GM18873 (cell line): ENCODE measurements around the gene IFNAR2.
"Not testable (repeated sequence)": the region's sequence is repeated elsewhere in the genome, so short reads cannot be mapped to it uniquely, and the experiment has no call there.

ENCODE experiments used
- ATAC-seq: cut with Tn5 transposase; IDR thresholded peaks from one replicate; pipeline ENCODE4 v1.9.1; 2021; ENCODE audit warnings: mild to moderate bottlenecking, moderate library complexity, moderate number of reproducible peaks; ENCODE audit not compliant: unreplicated experiment, low FRiP score

The IFNAR2 gene

DNA sequence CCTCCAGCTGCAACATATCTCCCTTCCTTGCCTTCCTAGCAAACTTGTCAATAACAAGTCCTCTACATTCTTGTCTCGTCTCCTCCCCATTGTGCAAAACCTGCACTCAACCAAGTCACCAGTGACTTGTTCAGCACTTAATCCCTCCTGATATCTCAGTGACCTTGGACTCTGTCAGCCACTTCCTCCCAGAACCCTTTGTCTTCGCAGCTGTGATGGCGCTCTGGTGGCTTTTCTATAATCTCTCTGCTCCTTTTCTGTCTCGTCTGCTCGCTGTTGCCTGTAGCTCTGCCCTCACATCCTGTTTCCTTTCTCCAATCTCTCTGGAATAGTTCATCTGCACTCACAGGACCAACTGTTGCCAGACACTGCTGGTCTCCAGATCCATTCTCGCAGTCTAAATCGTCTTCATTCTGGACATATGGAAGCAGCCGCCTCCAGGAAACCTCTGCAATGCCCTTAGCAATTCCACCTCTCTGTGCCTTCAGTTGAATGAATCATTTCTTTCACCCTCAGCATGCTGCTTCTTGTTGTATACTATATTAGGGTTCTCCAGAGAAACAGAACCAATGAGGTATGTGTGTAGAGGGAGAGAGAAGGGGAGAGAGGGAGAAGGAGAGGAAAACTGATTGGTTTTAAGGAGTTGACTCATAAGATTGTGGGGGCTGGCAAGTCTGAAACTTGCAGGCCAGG is 17.4 kb upstream of the IFNAR2 start:
- no peak for ATAC-seq

DNA sequence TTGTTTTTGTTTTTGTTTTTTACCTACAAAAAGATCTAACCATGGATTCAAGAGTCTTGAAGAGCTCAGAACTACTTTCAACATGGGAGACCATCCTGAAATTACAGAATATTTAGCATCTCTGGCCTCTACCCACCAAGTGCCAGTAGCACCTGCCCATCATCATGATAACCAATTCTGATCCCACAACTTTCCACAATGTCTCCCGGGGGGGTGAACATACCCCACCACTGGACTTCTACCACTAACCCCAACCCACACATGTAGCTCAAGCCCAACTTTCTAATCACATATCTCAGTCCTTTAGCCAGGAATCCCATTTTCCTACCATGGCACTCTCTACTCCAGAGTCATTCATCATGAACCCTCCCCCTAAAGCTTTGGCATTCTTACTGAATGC is 15.7 kb upstream of the IFNAR2 start:
- ATAC-seq: no peak

GRCh38 chr21:33217138-33217520 is 12.6 kb upstream of the IFNAR2 start:
- ATAC-seq: no peak

DNA sequence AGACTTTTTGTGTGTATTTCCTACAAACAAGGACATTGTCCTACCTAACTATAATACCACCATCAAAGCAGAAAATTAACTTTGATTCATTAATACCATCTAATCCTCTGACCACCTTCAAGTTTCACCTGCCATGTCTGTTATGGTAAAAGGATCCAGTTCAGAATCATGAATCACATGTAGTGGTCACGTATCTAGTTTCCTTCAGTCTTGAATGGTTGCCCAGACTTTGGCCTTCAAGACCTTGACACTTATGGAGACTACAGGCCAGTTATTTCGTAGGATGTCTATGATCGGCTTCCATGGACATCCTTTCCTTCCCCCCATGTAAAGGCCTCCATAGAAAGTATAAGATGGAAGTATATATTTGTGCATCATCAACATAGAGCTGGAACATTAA is 10.4 kb upstream of the IFNAR2 start:
- no peak for ATAC-seq

DNA sequence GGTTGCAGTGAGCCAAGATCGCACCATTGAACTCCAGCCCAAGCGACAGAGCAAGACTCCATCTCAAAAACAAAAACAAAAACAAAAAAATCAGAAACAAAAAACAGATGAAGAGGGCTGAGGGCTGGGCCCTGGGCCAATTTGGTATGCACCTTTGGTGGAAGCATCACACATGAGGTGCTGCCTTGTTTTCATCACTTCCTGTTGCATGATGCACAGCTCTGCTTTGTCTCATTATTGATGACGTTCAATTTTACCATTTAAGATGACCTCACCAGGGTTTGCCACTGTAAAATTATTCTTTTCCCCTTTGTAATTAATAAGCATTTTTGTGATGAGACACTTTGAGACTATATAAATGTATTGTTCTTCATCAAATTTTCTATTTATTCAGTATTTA is 9.8 kb upstream of the IFNAR2 start:
- no peak for ATAC-seq

DNA sequence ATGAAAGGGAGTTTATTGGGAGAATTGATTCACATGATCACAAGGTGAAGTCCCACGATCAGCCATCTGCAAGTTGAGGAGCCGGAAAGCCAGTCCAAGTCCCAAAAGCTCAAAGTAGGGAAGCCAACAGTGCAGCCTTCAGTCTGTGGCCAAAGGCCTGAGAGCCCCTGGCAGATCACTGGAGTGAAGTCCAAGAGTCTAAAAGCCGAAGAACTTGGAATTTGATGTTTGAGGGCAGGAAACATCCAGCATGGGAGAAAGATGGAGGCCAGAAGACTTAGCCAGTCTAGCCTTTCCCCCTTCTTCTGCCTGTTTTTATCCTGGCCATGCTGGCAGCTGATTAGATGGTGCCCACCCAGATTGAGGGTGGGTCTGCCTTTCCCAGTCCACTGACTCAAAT is 4.4 kb upstream of the IFNAR2 start:
- ATAC-seq: not testable (repeated sequence)

- ATAC-seq: no peak
These were observed 1.3 kb upstream of the IFNAR2 start for GRCh38 chr21:33228455-33228854.

- no peak for ATAC-seq
These were observed 497 bp upstream of the IFNAR2 start for GRCh38 chr21:33229099-33229783.

GRCh38 chr21:33230545-33231324 is 997 bp downstream of the IFNAR2 start:
- ATAC-seq: no peak

GRCh38 chr21:33231526-33231925 is 1.8 kb downstream of the IFNAR2 start:
- ATAC-seq: no peak

GRCh38 chr21:33232291-33233034 is 2.7 kb downstream of the IFNAR2 start:
- ATAC-seq: no peak

- no peak for ATAC-seq
These were observed 5.1 kb downstream of the IFNAR2 start for GRCh38 chr21:33234635-33235520.

DNA sequence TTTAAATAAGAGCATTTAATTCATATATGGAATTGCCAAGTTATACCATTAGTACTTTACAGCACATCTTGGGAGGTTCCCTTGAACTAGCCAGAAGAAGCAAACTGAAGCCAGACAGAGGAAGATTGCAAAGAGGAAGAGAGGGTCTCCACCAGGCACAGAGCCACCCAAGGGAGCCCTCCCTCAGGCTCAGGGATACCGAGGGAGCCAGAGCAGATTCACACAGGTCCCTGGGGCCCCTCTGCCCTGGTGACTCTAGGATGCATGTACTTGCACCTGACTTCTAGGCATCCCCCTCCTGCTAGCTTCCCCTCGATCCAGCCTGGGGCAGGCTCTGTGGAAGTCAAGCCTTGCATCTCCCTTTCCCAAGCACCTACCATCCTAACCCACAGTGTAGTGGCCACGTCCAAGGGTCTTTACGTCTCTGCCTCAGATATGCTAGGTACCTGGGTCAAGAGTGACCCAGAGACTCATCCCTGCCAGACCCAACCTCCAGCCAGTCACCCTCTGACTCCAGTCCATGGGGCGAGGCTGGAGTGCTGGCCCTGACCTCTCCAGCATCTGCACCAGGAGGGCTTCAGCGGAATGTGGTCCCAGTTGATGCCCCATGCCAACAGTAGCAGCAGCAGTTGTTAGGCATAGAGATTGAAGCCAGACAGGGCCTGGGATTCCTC is 6.4 kb downstream of the IFNAR2 start:
- ATAC-seq: no peak

- ATAC-seq: no peak
These were observed 7.0 kb downstream of the IFNAR2 start for GRCh38 chr21:33236766-33237165.

- ATAC-seq: no peak
These were observed 7.7 kb downstream of the IFNAR2 start for GRCh38 chr21:33237486-33237885.

DNA sequence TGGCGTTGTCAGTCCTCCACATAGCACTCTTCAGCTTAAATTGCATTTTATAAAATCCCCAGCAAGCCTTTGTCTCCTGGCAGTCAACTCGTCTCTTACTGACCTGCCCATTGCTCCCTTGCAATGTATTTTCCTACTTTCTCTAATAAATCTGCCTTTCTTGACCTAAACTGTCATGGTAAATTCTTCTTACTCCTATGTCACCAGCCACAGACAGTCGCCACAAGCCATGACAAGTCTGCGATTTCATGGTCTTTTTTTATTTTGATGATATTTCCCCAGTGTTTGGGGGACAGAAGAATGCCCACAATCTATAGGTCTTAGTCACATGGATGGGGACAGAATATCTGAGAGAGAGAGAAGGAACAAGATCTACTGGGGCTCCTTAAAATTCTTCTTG is 8.4 kb downstream of the IFNAR2 start:
- peak; percentile 22 for ATAC-seq

- ATAC-seq: peak; percentile 77
These were observed 9.0 kb downstream of the IFNAR2 start for GRCh38 chr21:33238565-33239255.

GRCh38 chr21:33239559-33240127 is 9.9 kb downstream of the IFNAR2 start:
- ATAC-seq: not testable (repeated sequence)
